A673 (cell line): ENCODE results near the gene CCDC110. TPM values are rescaled to one million over a fixed set of nuclear protein-coding genes. Genes with fewer than 3 reads are reported as not detected.
A peak's percentile ranks its signal among the peaks of the same experiment; 100 is the strongest.

Experiments used
- Bru-seq: library from RNA; stranded (reverse); fragments of 400-500 nt; gene quantifications from one replicate; lab custom pipeline; 2021; lab: Mats Ljungman, UMichigan
- BruChase-seq, 2 experiments: library from RNA; stranded (reverse); fragments of 400-500 nt; gene quantifications; one replicate each; lab custom pipeline; 2021; lab: Mats Ljungman, UMichigan
- BruUV-seq: library from RNA; stranded (reverse); fragments of 400-500 nt; replicated peaks from 2 replicates; lab custom pipeline; 2021; lab: Mats Ljungman, UMichigan
- CTCF ChIA-PET: fragments of 300-600 bp; sonication (Branson Sonifier 250); formaldehyde crosslinking; loops from one replicate; lab custom pipeline; 2022; ENCODE audit warnings: antibody characterized with exemption; lab: Charles Lee
- POLR2A ChIA-PET: fragments of 300-600 bp; sonication (Branson Sonifier 250); formaldehyde crosslinking; loops from one replicate; lab custom pipeline; 2022; ENCODE audit warnings: antibody characterized with exemption; ENCODE audit not compliant: low non-redundant PET; lab: Charles Lee
- DNase-seq: peaks from one replicate; pipeline ENCODE4 v3.0.0-alpha.2; 2015; ENCODE audit warnings: low spot score
- H3K27ac ChIP-seq: fragments of 200-600 bp; sonication (generic); 2 replicates; pipeline ENCODE4 v1.5.1; 2016; ENCODE audit warnings: mixed run types, low read depth, mild to moderate bottlenecking, mixed read lengths, antibody characterized with exemption, low read length; ENCODE audit not compliant: poor library complexity, severe bottlenecking
- H3K27me3 ChIP-seq: fragments of 200-600 bp; sonication (generic); replicated peaks from 2 replicates; pipeline ENCODE4 v1.6.1; 2017; ENCODE audit warnings: mixed run types, low read depth, mild to moderate bottlenecking, mixed read lengths, antibody characterized with exemption, low read length; ENCODE audit not compliant: insufficient read depth, poor library complexity
- H3K36me3 ChIP-seq: fragments of 200-600 bp; sonication (generic); 2 replicates; pipeline ENCODE4 v1.6.1; 2016; ENCODE audit warnings: mixed run types, mild to moderate bottlenecking, mixed read lengths, antibody characterized with exemption, low read length; ENCODE audit not compliant: insufficient read depth, poor library complexity, severe bottlenecking
- H3K4me1 ChIP-seq: fragments of 200-600 bp; sonication (generic); 2 replicates; pipeline ENCODE4 v1.6.1; 2017; ENCODE audit warnings: mixed run types, mild to moderate bottlenecking, mixed read lengths, antibody characterized with exemption, low read length; ENCODE audit not compliant: insufficient read depth, poor library complexity, severe bottlenecking
- H3K4me3 ChIP-seq: fragments of 200-600 bp; sonication (generic); 2 replicates; pipeline ENCODE4 v1.5.1; 2016; ENCODE audit warnings: low read depth, mixed run types, mild to moderate bottlenecking, mixed read lengths, low read length; ENCODE audit not compliant: poor library complexity, severe bottlenecking
- H3K9me3 ChIP-seq: fragments of 200-600 bp; sonication (generic); 2 replicates; pipeline ENCODE4 v1.6.1; 2016; ENCODE audit warnings: mixed run types, low read depth, mild to moderate bottlenecking, mixed read lengths, antibody characterized with exemption, low read length; ENCODE audit not compliant: poor library complexity, severe bottlenecking
- EZH2 ChIP-seq: fragments of 200-600 bp; sonication (generic); IDR thresholded peaks from 2 replicates; pipeline ENCODE4 v1.6.1; 2017; ENCODE audit warnings: borderline replicate concordance, low read depth, mild to moderate bottlenecking, mixed read lengths, antibody characterized with exemption, low read length; ENCODE audit not compliant: poor library complexity, severe bottlenecking
- intact Hi-C: fragments of 100-400 bp; cut with micrococcal nuclease; formaldehyde crosslinking; loops from one replicate; pipeline ENCODE4 v1.10.0; 2022; ENCODE audit not compliant: unreplicated experiment
- long read RNA-seq: library from polyadenylated mRNA; stranded (forward); transcript quantifications from one replicate; pipeline ENCODE4 v2.0.0, GENCODE V29; 2022
- total RNA-seq: library from RNA; stranded (reverse); gene quantifications from 2 replicates; pipeline ENCODE4 v1.2.3, GENCODE V29; 2021
- TF ChIP-seq, protein P1 (sequence below): fragments of 300-800, 200-600 bp; sonication (generic); conservative IDR thresholded peaks from 2 replicates; pipeline ENCODE4 v1.5.1; 2017; ENCODE audit warnings: low read depth, mild to moderate bottlenecking, antibody characterized with exemption, low read length, moderate library complexity, mixed read lengths

The CCDC110 gene
- total RNA-seq, result 0.50 TPM in 1 of 2 replicates, not detected in the other
- Bru-seq, nascent RNA, result percentile 12 among the genes with signal in this experiment
- percentile 13 among the genes with signal in this experiment for BruChase-seq, experiment 1, labeled RNA remaining after a 2-hour chase
- percentile 6 among the genes with signal in this experiment for BruChase-seq, experiment 2, labeled RNA remaining after a 6-hour chase
- long read RNA-seq, result 0 reads

DNA sequence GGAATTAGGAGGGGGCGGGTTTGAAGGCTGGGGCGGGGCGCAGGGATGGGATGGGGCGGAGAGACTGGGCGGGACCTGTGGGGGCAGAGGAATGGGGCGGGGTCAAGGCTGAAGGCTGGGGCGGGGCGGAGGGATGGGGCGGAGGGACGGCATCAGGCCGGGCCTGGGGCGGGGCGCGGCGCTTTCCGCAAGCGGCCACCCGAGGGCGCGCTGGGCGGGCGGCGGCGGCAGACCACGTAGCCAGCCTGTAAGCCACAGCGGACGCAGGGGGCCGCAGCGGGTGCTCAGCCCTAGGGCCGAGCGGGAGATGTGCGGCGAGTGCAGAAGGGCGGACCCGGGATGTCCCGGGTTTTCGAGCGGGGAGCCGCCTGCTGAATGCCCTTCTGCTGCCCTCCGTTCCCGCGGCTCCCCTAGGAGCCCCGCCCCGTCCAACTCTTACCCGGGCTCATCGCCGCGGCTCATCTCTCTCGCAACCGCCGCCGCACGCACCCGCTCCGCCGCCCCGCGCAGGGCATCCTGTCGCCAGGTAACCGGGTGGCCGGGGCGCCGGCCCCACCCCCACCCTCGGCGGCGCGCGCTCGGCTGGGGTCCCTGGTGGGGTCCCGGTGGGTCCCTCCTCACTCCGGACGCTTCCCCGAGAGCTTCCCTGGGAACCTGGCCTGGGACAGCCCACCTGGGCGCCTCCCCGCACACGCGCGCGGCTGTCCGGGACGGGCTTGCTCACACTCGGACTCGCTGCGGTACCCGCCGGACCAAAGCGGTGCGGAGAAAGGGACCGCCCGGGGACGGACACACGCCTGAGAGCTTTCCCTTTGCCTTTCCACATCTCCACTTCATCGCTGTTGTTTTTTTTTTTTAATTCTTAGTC is at the start of gene CCDC110:
CCDC110 (minus strand) TSS at position 499 of the 868 bp plus-strand sequence; CDS start at position 449, 50 bp downstream.
- intact Hi-C loops, result loop anchor here (2.0 to 10.0 kb wide), 2 partner anchors 125 to 553 kb away; no protein-coding TSS in a partner anchor
- Histone ChIP-seq H3K4me1 (no peaks in the 10 kb centered on the region), H3K27me3 (peaks cover 33% of the 10 kb centered on the region), H3K9me3 (no peaks in the 10 kb centered on the region), H3K27ac (no peak within 1 kb of the TSS), H3K36me3 (no peaks in the 10 kb centered on the region), H3K4me3 (peak within 1 kb of the TSS; percentile 60)
- TF ChIP-seq, protein P1, sequence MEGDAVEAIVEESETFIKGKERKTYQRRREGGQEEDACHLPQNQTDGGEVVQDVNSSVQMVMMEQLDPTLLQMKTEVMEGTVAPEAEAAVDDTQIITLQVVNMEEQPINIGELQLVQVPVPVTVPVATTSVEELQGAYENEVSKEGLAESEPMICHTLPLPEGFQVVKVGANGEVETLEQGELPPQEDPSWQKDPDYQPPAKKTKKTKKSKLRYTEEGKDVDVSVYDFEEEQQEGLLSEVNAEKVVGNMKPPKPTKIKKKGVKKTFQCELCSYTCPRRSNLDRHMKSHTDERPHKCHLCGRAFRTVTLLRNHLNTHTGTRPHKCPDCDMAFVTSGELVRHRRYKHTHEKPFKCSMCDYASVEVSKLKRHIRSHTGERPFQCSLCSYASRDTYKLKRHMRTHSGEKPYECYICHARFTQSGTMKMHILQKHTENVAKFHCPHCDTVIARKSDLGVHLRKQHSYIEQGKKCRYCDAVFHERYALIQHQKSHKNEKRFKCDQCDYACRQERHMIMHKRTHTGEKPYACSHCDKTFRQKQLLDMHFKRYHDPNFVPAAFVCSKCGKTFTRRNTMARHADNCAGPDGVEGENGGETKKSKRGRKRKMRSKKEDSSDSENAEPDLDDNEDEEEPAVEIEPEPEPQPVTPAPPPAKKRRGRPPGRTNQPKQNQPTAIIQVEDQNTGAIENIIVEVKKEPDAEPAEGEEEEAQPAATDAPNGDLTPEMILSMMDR, result peak; percentile 48
- TF ChIP-seq EZH2, result no peak
- ChIA-PET CTCF (no interaction called here), POLR2A (no interaction called here)
- no TSS peak for BruUV-seq
- peak; percentile 95 for DNase-seq

DNA sequence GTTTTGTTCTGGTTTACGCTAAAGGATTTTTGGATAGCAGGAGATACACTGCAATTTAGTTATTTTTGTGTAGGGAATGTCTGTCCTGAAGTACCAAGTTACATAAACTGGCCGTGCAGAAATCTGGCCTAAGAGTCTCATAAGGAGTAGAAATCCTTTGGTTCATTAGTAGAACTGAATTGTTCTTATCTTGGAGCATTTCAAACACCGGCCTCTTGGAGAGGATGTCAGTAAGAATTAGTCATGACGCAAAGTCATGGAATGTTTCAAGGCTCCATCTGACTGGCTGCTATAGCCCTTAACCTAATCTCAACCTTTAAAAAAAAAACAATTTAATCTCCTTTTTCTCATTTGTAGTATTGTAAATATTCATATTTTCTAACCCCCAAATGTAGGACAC is 48.6 kb upstream of the CCDC110 start:
- BruUV-seq, result no TSS peak
- H3K27me3 ChIP-seq, result peaks cover 13% of the 10 kb centered on the region
- no peaks in the 10 kb centered on the region for H3K9me3 ChIP-seq
- no peaks in the 10 kb centered on the region for H3K36me3 ChIP-seq
- POLR2A ChIA-PET, result no interaction called here
- no peaks in the 10 kb centered on the region for H3K4me1 ChIP-seq
- no peak overlapping the region for H3K27ac ChIP-seq
- no peak for TF ChIP-seq EZH2
- TF ChIP-seq, protein P1, result no peak
- H3K4me3 ChIP-seq, result no peak overlapping the region
- CTCF ChIA-PET, result no interaction called here
- DNase-seq, result no peak
- intact Hi-C loops, result no loop called here

DNA sequence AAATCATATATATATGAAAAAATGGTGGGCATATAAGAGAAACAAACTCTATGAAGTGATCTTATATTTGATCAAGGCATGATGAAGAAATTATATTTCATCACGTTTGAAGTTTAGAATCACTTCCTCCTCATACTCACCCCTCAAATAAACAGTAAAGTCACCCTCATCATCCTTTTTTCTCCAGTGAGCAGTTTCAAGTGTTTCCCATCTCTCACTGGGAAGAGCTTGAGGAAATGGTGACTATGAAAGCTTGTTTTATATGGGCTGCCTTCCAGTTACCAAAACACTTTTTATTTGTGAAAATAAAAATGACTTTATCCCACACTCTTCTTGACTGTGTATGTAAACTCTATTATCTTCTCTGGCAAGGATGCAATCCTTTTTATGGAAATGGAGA is 47.0 kb upstream of the CCDC110 start:
- DNase-seq, result no peak
- H3K36me3 ChIP-seq, result no peaks in the 10 kb centered on the region
- no peaks in the 10 kb centered on the region for H3K9me3 ChIP-seq
- TF ChIP-seq, protein P1, result no peak
- TF ChIP-seq EZH2, result no peak
- intact Hi-C loops, result no loop called here
- ChIA-PET POLR2A (no interaction called here), CTCF (no interaction called here)
- no TSS peak for BruUV-seq
- H3K4me3 ChIP-seq, result no peak overlapping the region
- no peak overlapping the region for H3K27ac ChIP-seq
- no peaks in the 10 kb centered on the region for H3K4me1 ChIP-seq
- peaks cover 5% of the 10 kb centered on the region for H3K27me3 ChIP-seq
